ENCODE data around the gene ZNHIT6. TPM values are rescaled to one million over a fixed set of nuclear protein-coding genes. Genes with fewer than 3 reads are reported as not detected.

The ZNHIT6 gene
- total and polyA plus RNA-seq, 2 of the 8 experiments (the other 6 are each of a cell fraction or from before 2014, with no cell fraction given): 5.9 to 17.2 TPM

DNA sequence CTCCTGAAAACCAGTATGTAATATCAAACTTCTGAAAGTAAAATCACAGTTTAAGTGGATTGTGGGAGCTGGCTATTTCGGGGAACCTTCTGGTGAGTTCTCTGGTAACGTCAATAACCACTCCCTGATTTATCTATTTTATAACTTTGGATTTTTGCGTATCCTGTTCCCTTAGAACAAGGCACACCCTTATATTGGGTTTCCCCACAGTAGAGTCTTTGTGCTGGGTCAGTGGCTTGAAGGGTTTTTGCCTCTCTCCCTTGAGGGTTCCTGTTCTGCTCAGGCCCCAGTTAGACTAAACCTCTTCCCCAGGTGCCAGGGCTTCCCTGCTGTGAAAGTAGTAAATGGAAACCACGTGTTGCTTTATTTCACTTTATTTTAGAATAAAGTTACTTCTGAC is 106.3 kb downstream of the ZNHIT6 start:
- Histone ChIP-seq H2BK20ac (ENCODE audit: low read length) (peak overlapping the region; percentile 38; the same call in 1 of the 2 replicates), H3K18ac (ENCODE audit: extremely low read depth, low read length) (no peak overlapping the region), H2BK120ac (replicated peaks; ENCODE audit: low read depth, low read length) (no peak overlapping the region), H3K9ac (replicated peaks in 1 of 4; ENCODE audit: extremely low read depth in 1 of 4, low read depth in 3 of 4, low read length in 3 of 4) (no peak overlapping the region), H3K4ac (replicated peaks; ENCODE audit: insufficient read length, low read depth, low read length) (no peak overlapping the region), H4K20me1 (replicated peaks in 1 of 2; ENCODE audit: control insufficient read depth in 1 of 2, insufficient read depth in 2 of 2, low read length in 2 of 2) (no peaks in the 10 kb centered on the region), H4K8ac (ENCODE audit: extremely low read depth, insufficient read depth, low read length) (no peak overlapping the region), H3K23ac (ENCODE audit: insufficient read length) (no peak overlapping the region), H3K27me3 (replicated peaks in 1 of 4; ENCODE audit: control insufficient read depth in 3 of 4, extremely low read depth in 1 of 4, insufficient read depth in 3 of 4, low read length in 3 of 4) (peaks cover 0 to 4% (median 1%) of the 10 kb centered on the region in 4 experiments; a peak in 2 of 7 replicates), H2AK5ac (ENCODE audit: low read depth, low read length) (0 out of 2 replicates have a peak overlapping the region, but pooled peaks have one; percentile 79), H2AFZ (ENCODE audit: low read length) (no peak overlapping the region), H2BK15ac (ENCODE audit: low read length) (no peak overlapping the region), H3K56ac (replicated peaks; ENCODE audit: insufficient read length, low read depth, low read length) (no peak overlapping the region), H4K5ac (ENCODE audit: insufficient read length, low read depth, low read length) (no peak overlapping the region), H3K4me3 (ENCODE audit: extremely low read depth in 1 of 4, insufficient read depth in 2 of 4, low read depth in 3 of 4, low read length in 4 of 4) (no peak overlapping the region), H2BK5ac (ENCODE audit: low read depth, low read length) (no peak overlapping the region; the same call in 1 of the 2 replicates), H3K79me1 (ENCODE audit: low read depth, low read length) (no peaks in the 10 kb centered on the region), H3K79me2 (ENCODE audit: control insufficient read depth in 1 of 2, insufficient read depth in 2 of 2, low read length in 2 of 2) (no peaks in the 10 kb centered on the region), H3K36me3 (ENCODE audit: control insufficient read depth in 2 of 4, insufficient read depth in 4 of 4, low read length in 3 of 4) (no peaks in the 10 kb centered on the region), H3K23me2 (ENCODE audit: low read depth, low read length) (no peaks in the 10 kb centered on the region; the same call in 1 of the 2 replicates), H3K9me3 (ENCODE audit: insufficient read depth in 2 of 2, low read depth in 1 of 2, low read length in 1 of 2) (0 out of 4 replicates have a peak, but pooled peaks cover 0 to 2% of the 10 kb centered on the region in 2 experiments), H3K27ac (ENCODE audit: low read depth, low read length) (no peak overlapping the region), H3K14ac (ENCODE audit: insufficient read length) (no peak overlapping the region), H3K4me2 (ENCODE audit: insufficient read depth in 1 of 2, low read depth in 2 of 2, low read length in 2 of 2) (no peak overlapping the region), H3K4me1 (replicated peaks in 1 of 4; ENCODE audit: control insufficient read depth in 3 of 4, insufficient read depth in 4 of 4, low read length in 3 of 4) (peaks cover 3 to 16% (median 12%) of the 10 kb centered on the region in 4 experiments), H2BK12ac (ENCODE audit: low read depth, low read length) (peak overlapping the region; percentile 62; the same call in 1 of the 2 replicates), H4K91ac (replicated peaks; ENCODE audit: insufficient read length, low read length) (no peak overlapping the region)
- no peak for FAIRE-seq
- DNase-seq (ENCODE audit: low read depth in 1 of 2, low spot score in 2 of 2): peak in 1 of 2 experiments; percentile 33
- POLR2A ChIA-PET (ENCODE audit: partially characterized antibody): interaction anchor here (0.5 to 13.5 kb wide), 2 partner anchors 19 to 80 kb away, joined by 3 to 311 read pairs; partner anchors contain the start of gene CCN1
- 74% methylated on average over 4 of the region's 4 CpGs; no CpG with 5 or more reads in 1 of the 2 experiments for WGBS, 2 experiments (ENCODE audit: extremely low coverage in 1 of 2, insufficient coverage in 1 of 2, insufficient read length in 1 of 2, insufficient replicate concordance in 2 of 2, low coverage in 1 of 2, low lambda C conversion rate in 2 of 2, missing lambda C conversion rate in 1 of 2)
- CTCF ChIA-PET (ENCODE audit: partially characterized antibody): interaction anchor here (0.6 to 1.3 kb wide), 4 partner anchors 11 to 242 kb away, joined by 3 to 5 read pairs (median 4); no protein-coding TSS in a partner anchor
- TF ChIP-seq BRCA1 (IDR thresholded peaks at IDR 0.05; ENCODE audit: low read depth, low read length) (no peak), ASH2L (IDR thresholded peaks at IDR 0.05; ENCODE audit: low read length) (no peak), TEAD4 (IDR thresholded peaks at IDR 0.05; ENCODE audit: low read depth, low read length) (no peak), TCF12 (IDR thresholded peaks at IDR 0.05; ENCODE audit: low read depth, low read length) (no peak), TAF1 (IDR thresholded peaks at IDR 0.05; ENCODE audit: low read depth, low read length) (no peak), SUZ12 (IDR thresholded peaks at IDR 0.05; ENCODE audit: low read length) (no peak), BCL11A (IDR thresholded peaks at IDR 0.05; ENCODE audit: low read depth in 2 of 2, low read length in 2 of 2) (no peak), RFX5 (IDR thresholded peaks at IDR 0.05; ENCODE audit: borderline replicate concordance, low read depth, low read length) (no peak), HDAC6 (IDR thresholded peaks at IDR 0.05; ENCODE audit: low read depth, low read length) (no peak), BACH1 (IDR thresholded peaks at IDR 0.05; ENCODE audit: low read length) (no peak), NRF1 (IDR thresholded peaks at IDR 0.05; ENCODE audit: low read depth, low read length) (no peak), CHD1 (IDR thresholded peaks at IDR 0.05; ENCODE audit: low read depth, low read length) (no peak), NANOG (IDR thresholded peaks at IDR 0.05; ENCODE audit: insufficient read depth, low read depth, low read length, poor library complexity, severe bottlenecking) (no peak), ZNF274 (IDR thresholded peaks at IDR 0.05; ENCODE audit: borderline replicate concordance, extremely low read depth, low read length) (no peak), FOSL1 (IDR thresholded peaks at IDR 0.05; ENCODE audit: insufficient read depth, low read depth, low read length) (no peak)
